Suppressor macrophage (primary cell): ENCODE results near the gene CDH4.

Experiments used
- DNase-seq, 4 experiments: peaks; one replicate each; pipeline ENCODE4 v3.0.0-alpha.2; 2020 to 2022

CDH4 gene

GRCh38 chr20:61284752-61285151, 32.7 kb downstream of the CDH4 start:
- DNase-seq = no peak

GRCh38 chr20:61285152-61285645, 33.1 kb downstream of the CDH4 start:
- no peak for DNase-seq

GRCh38 chr20:61285691-61286090, 33.6 kb downstream of the CDH4 start:
- DNase-seq = no peak

- no peak for DNase-seq
Observed at GRCh38 chr20:61287583-61288275, 35.7 kb downstream of the CDH4 start.

GRCh38 chr20:61288331-61288784, 36.3 kb downstream of the CDH4 start:
- no peak for DNase-seq

GRCh38 chr20:61289166-61289565, 37.1 kb downstream of the CDH4 start:
- no peak for DNase-seq

- no peak for DNase-seq
Observed at GRCh38 chr20:61290721-61291120, 38.7 kb downstream of the CDH4 start.

- DNase-seq = no peak
Observed at GRCh38 chr20:61291166-61291829, 39.2 kb downstream of the CDH4 start.

- no peak for DNase-seq
Observed at GRCh38 chr20:61292391-61292790, 40.3 kb downstream of the CDH4 start.

GRCh38 chr20:61292821-61293612, 41.0 kb downstream of the CDH4 start:
- DNase-seq = no peak

GRCh38 chr20:61293951-61294350, 41.9 kb downstream of the CDH4 start:
- DNase-seq = no peak

- DNase-seq = no peak
Observed at GRCh38 chr20:61295249-61295648, 43.2 kb downstream of the CDH4 start.

GRCh38 chr20:61295682-61296628, 43.9 kb downstream of the CDH4 start:
- no peak for DNase-seq

GRCh38 chr20:61296629-61297019, 44.6 kb downstream of the CDH4 start:
- no peak for DNase-seq

GRCh38 chr20:61297491-61297890, 45.4 kb downstream of the CDH4 start:
- no peak for DNase-seq

GRCh38 chr20:61297986-61298385, 45.9 kb downstream of the CDH4 start:
- DNase-seq = no peak

- no peak for DNase-seq
Observed at GRCh38 chr20:61298661-61299060, 46.6 kb downstream of the CDH4 start.

- DNase-seq = no peak
Observed at GRCh38 chr20:61299104-61299503, 47.0 kb downstream of the CDH4 start.

- no peak for DNase-seq
Observed at GRCh38 chr20:61299618-61300017, 47.6 kb downstream of the CDH4 start.

- no peak for DNase-seq
Observed at GRCh38 chr20:61300293-61300692, 48.2 kb downstream of the CDH4 start.

- no peak for DNase-seq
Observed at GRCh38 chr20:61300709-61301108, 48.6 kb downstream of the CDH4 start.
